ENCODE data around the gene CAMP. TPM values are rescaled to one million over a fixed set of nuclear protein-coding genes. Genes with fewer than 3 reads are reported as not detected.

The CAMP gene
- total and polyA plus RNA-seq, 2 donors (not counting 1 experiment from before 2014, with no cell fraction given) = not detected

GRCh38 chr3:48233542-48233941 is 10.2 kb downstream of the CAMP start:
- DNase-seq (ENCODE audit: low read depth in 2 of 2) = no peak

GRCh38 chr3:48236531-48236930 is 13.2 kb downstream of the CAMP start:
- H4K20me1 ChIP-seq (ENCODE audit: control insufficient read depth, extremely low read depth, insufficient read depth, low read length) = no peaks in the 10 kb centered on the region
- H3K27me3 ChIP-seq (ENCODE audit: control insufficient read depth, insufficient read depth, low read length) = no peaks in the 10 kb centered on the region
- no peaks in the 10 kb centered on the region for H3K4me1 ChIP-seq (ENCODE audit: control insufficient read depth, extremely low read depth, insufficient read depth, low read length)
- no peak overlapping the region for H3K4me2 ChIP-seq (ENCODE audit: extremely low read depth, insufficient read depth, low read length)
- no peak overlapping the region for H3K9ac ChIP-seq (ENCODE audit: insufficient read depth, low read length)
- no peak overlapping the region for H3K27ac ChIP-seq (ENCODE audit: insufficient read depth, low read length)
- TF ChIP-seq EZH2 (IDR thresholded peaks at IDR 0.05; ENCODE audit: low read length, missing control alignments) (no peak), CTCF (conservative IDR thresholded peaks at IDR 0.05 in 1 of 2, IDR thresholded peaks at IDR 0.05 in 1 of 2; ENCODE audit: low read depth in 1 of 2, low read length in 2 of 2) (no peak)
- no peak overlapping the region for H3K4me3 ChIP-seq (replicated peaks in 1 of 4; ENCODE audit: control extremely low read depth in 1 of 4, insufficient read depth in 1 of 4, low read depth in 3 of 4, low read length in 4 of 4)
- H2AFZ ChIP-seq (ENCODE audit: low read length) = no peak overlapping the region
- no peaks in the 10 kb centered on the region for H3K79me2 ChIP-seq (ENCODE audit: control insufficient read depth, insufficient read depth, low read length)
- H3K9me3 ChIP-seq (ENCODE audit: control insufficient read depth, insufficient read depth, low read depth, low read length) = no peaks in the 10 kb centered on the region
- DNase-seq (ENCODE audit: low read depth in 2 of 2) = no peak
- no peaks in the 10 kb centered on the region for H3K36me3 ChIP-seq (ENCODE audit: control insufficient read depth, insufficient read depth, low read length)

More at GRCh38 chr3:48233542-48233941, 10.2 kb downstream of the CAMP start:
- Histone ChIP-seq H4K20me1 (ENCODE audit: control insufficient read depth, extremely low read depth, insufficient read depth, low read length) (no peaks in the 10 kb centered on the region), H3K27ac (ENCODE audit: insufficient read depth, low read length) (no peak overlapping the region), H3K79me2 (ENCODE audit: control insufficient read depth, insufficient read depth, low read length) (no peaks in the 10 kb centered on the region), H3K4me3 (replicated peaks in 1 of 4; ENCODE audit: control extremely low read depth in 1 of 4, insufficient read depth in 1 of 4, low read depth in 3 of 4, low read length in 4 of 4) (no peak overlapping the region), H3K36me3 (ENCODE audit: control insufficient read depth, insufficient read depth, low read length) (no peaks in the 10 kb centered on the region), H3K4me2 (ENCODE audit: extremely low read depth, insufficient read depth, low read length) (no peak overlapping the region), H3K9me3 (ENCODE audit: control insufficient read depth, insufficient read depth, low read depth, low read length) (no peaks in the 10 kb centered on the region), H2AFZ (ENCODE audit: low read length) (no peak overlapping the region), H3K4me1 (ENCODE audit: control insufficient read depth, extremely low read depth, insufficient read depth, low read length) (no peaks in the 10 kb centered on the region), H3K27me3 (ENCODE audit: control insufficient read depth, insufficient read depth, low read length) (no peaks in the 10 kb centered on the region), H3K9ac (ENCODE audit: insufficient read depth, low read length) (no peak overlapping the region)
- TF ChIP-seq EZH2 (IDR thresholded peaks at IDR 0.05; ENCODE audit: low read length, missing control alignments) (no peak), CTCF (conservative IDR thresholded peaks at IDR 0.05 in 1 of 2, IDR thresholded peaks at IDR 0.05 in 1 of 2; ENCODE audit: low read depth in 1 of 2, low read length in 2 of 2) (no peak)

- no peak for DNase-seq (ENCODE audit: low read depth in 2 of 2)
- no peaks in the 10 kb centered on the region for H3K9me3 ChIP-seq (ENCODE audit: control insufficient read depth, insufficient read depth, low read depth, low read length)
- H4K20me1 ChIP-seq (ENCODE audit: control insufficient read depth, extremely low read depth, insufficient read depth, low read length) = no peaks in the 10 kb centered on the region
- no peaks in the 10 kb centered on the region for H3K27me3 ChIP-seq (ENCODE audit: control insufficient read depth, insufficient read depth, low read length)
- H3K9ac ChIP-seq (ENCODE audit: insufficient read depth, low read length) = no peak overlapping the region
- H3K4me3 ChIP-seq (replicated peaks in 1 of 4; ENCODE audit: control extremely low read depth in 1 of 4, insufficient read depth in 1 of 4, low read depth in 3 of 4, low read length in 4 of 4) = no peak overlapping the region
- H3K4me1 ChIP-seq (ENCODE audit: control insufficient read depth, extremely low read depth, insufficient read depth, low read length) = no peaks in the 10 kb centered on the region
- no peak overlapping the region for H3K4me2 ChIP-seq (ENCODE audit: extremely low read depth, insufficient read depth, low read length)
- no peak overlapping the region for H2AFZ ChIP-seq (ENCODE audit: low read length)
- H3K79me2 ChIP-seq (ENCODE audit: control insufficient read depth, insufficient read depth, low read length) = no peaks in the 10 kb centered on the region
- TF ChIP-seq CTCF (conservative IDR thresholded peaks at IDR 0.05 in 1 of 2, IDR thresholded peaks at IDR 0.05 in 1 of 2; ENCODE audit: low read depth in 1 of 2, low read length in 2 of 2) = no peak
- no peak for TF ChIP-seq EZH2 (IDR thresholded peaks at IDR 0.05; ENCODE audit: low read length, missing control alignments)
- H3K36me3 ChIP-seq (ENCODE audit: control insufficient read depth, insufficient read depth, low read length) = no peaks in the 10 kb centered on the region
- H3K27ac ChIP-seq (ENCODE audit: insufficient read depth, low read length) = no peak overlapping the region
Observed at GRCh38 chr3:48238531-48239085, 15.3 kb downstream of the CAMP start.
